PC-3 (cell line): ENCODE results near the gene SESTD1. TPM values are rescaled to one million over a fixed set of nuclear protein-coding genes. Genes with fewer than 3 reads are reported as not detected.
"Not testable (repeated sequence)": the region's sequence is repeated elsewhere in the genome, so short reads cannot be mapped to it uniquely, and the experiment has no call there.

Experiments used
- ATAC-seq: fragments of 200-7000 bp; cut with Tn5 transposase; 2 replicates; pipeline ENCODE4 v1.9.1; 2020; ENCODE audit warnings: mild to moderate bottlenecking, moderate library complexity
- BruUV-seq: library from RNA; stranded (reverse); fragments of 400-500 nt; replicated peaks from 2 replicates; lab custom pipeline; 2021; lab: Mats Ljungman, UMichigan
- CTCF ChIA-PET: fragments of 300-600 bp; sonication (Branson Sonifier 250); formaldehyde crosslinking; loops from one replicate; lab custom pipeline; 2022; ENCODE audit warnings: antibody characterized with exemption; lab: Charles Lee
- POLR2A ChIA-PET: fragments of 300-600 bp; sonication (Branson Sonifier 250); formaldehyde crosslinking; loops from one replicate; lab custom pipeline; 2022; ENCODE audit warnings: antibody characterized with exemption; ENCODE audit not compliant: unreplicated experiment; lab: Charles Lee
- DNase-seq: peaks from one replicate; pipeline ENCODE4 v3.0.0-alpha.2; 2015
- H2AFZ ChIP-seq: fragments of 300-600 bp; sonication (generic); 2 replicates; pipeline ENCODE4 v1.6.0; 2016; ENCODE audit warnings: antibody characterized with exemption, low read length
- H3F3A ChIP-seq: fragments of 300-600 bp; sonication (generic); one replicate; pipeline ENCODE4 v1.6.0; 2017; ENCODE audit warnings: antibody characterized with exemption, low read length, control low read depth, mild to moderate bottlenecking; ENCODE audit not compliant: unreplicated experiment
- H3K27ac ChIP-seq: fragments of 300-600 bp; sonication (generic); 2 replicates; pipeline ENCODE4 v1.5.1; 2016; ENCODE audit warnings: mild to moderate bottlenecking, low read length
- H3K27me3 ChIP-seq: fragments of 300-600 bp; sonication (generic); 2 replicates; pipeline ENCODE4 v1.6.1; 2016; ENCODE audit warnings: low read length, mixed read lengths
- H3K36me3 ChIP-seq: fragments of 300-600 bp; sonication (generic); 2 replicates; pipeline ENCODE4 v1.6.1; 2016; ENCODE audit warnings: low read depth, mixed run types, low read length, mixed read lengths
- H3K4me1 ChIP-seq: fragments of 300-600 bp; sonication (generic); 2 replicates; pipeline ENCODE4 v1.5.1; 2016; ENCODE audit warnings: low read length; ENCODE audit not compliant: insufficient read depth
- H3K4me2 ChIP-seq: fragments of 300-600 bp; sonication (generic); 2 replicates; pipeline ENCODE4 v1.6.0; 2016; ENCODE audit warnings: low read length
- H3K4me3 ChIP-seq: fragments of 300-600 bp; sonication (generic); 2 replicates; pipeline ENCODE4 v1.5.1; 2016; ENCODE audit warnings: mild to moderate bottlenecking, low read length, mixed read lengths
- H3K79me2 ChIP-seq: fragments of 300-600 bp; sonication (generic); 2 replicates; pipeline ENCODE4 v1.6.1; 2017; ENCODE audit warnings: low read length, mixed read lengths
- H3K9ac ChIP-seq: fragments of 300-600 bp; sonication (generic); 2 replicates; pipeline ENCODE4 v1.6.0; 2016; ENCODE audit warnings: mild to moderate bottlenecking, low read length
- H3K9me2 ChIP-seq: fragments of 300-600 bp; sonication (generic); replicated peaks from 2 replicates; pipeline ENCODE4 v1.6.1; 2016; ENCODE audit warnings: mixed run types, low read length, mixed read lengths
- H3K9me3 ChIP-seq: fragments of 300-600 bp; sonication (generic); 2 replicates; pipeline ENCODE4 v1.6.1; 2016; ENCODE audit warnings: low read length, mixed read lengths
- H4K20me1 ChIP-seq: fragments of 300-600 bp; sonication (generic); 2 replicates; pipeline ENCODE4 v1.6.1; 2016; ENCODE audit warnings: low read length, mixed read lengths
- EZH2 ChIP-seq: fragments of 300-600 bp; sonication (generic); IDR thresholded peaks from one replicate; pipeline ENCODE4 v1.6.1; 2017; ENCODE audit warnings: antibody characterized with exemption, mild to moderate bottlenecking, low read length; ENCODE audit not compliant: unreplicated experiment
- EZH2phosphoT487 ChIP-seq: fragments of 300-600 bp; sonication (generic); IDR thresholded peaks from 2 replicates; pipeline ENCODE4 v1.6.1; 2018; ENCODE audit warnings: mild to moderate bottlenecking, antibody characterized with exemption, low read length, borderline replicate concordance
- intact Hi-C: fragments of 100-400 bp; cut with micrococcal nuclease; formaldehyde crosslinking; loops from 2 replicates; pipeline ENCODE4 v1.9.0; 2023
- total RNA-seq: library from RNA; depleted of rRNA; stranded (reverse); fragments of >200 nt; gene quantifications from 2 replicates; pipeline ENCODE4 v1.2.3, GENCODE V29; 2014; rRNA removed
- TF ChIP-seq, protein P1 (sequence below): fragments of 300-600 bp; sonication (generic); conservative IDR thresholded peaks from 2 replicates; pipeline ENCODE4 v1.5.1; 2017; ENCODE audit warnings: antibody characterized with exemption, low read depth, mild to moderate bottlenecking, low read length

SESTD1 gene
- total RNA-seq, 1 experiment from 2014 or later, result 12.2 TPM

DNA sequence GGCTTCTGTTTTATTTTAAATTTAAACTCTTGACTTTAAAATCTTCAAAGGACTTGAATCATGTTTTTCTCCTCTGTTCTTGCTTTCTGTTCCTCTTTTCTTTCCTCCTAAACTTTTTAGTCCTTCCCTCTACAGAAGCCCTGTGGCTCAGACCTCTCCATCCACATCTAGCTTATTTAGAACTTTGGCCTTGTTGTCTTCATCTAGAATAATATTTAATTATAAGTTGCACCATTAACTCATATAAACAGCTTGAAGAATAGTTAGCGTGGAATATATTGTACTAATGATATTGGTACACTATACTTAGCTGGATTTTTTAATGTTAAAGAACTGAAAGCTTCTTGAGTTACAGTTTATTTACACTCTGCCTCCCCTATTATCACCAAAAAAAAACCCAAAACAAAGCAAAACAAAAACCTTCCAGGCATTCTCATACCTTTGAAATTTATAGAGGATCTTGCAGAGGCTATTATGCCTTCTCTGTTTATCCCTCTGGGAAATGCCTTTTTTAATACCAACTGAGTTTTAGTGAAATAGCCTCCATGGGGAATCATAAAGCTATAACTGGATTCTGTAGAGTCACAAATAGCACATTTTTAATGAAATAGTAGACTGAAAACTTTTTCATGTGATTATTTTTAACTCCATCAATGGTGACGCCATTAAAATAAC is 205.5 kb downstream of the SESTD1 start:
- no peak overlapping the region for H2AFZ ChIP-seq
- ChIA-PET POLR2A (no interaction called here), CTCF (no interaction called here)
- TF ChIP-seq, protein P1, sequence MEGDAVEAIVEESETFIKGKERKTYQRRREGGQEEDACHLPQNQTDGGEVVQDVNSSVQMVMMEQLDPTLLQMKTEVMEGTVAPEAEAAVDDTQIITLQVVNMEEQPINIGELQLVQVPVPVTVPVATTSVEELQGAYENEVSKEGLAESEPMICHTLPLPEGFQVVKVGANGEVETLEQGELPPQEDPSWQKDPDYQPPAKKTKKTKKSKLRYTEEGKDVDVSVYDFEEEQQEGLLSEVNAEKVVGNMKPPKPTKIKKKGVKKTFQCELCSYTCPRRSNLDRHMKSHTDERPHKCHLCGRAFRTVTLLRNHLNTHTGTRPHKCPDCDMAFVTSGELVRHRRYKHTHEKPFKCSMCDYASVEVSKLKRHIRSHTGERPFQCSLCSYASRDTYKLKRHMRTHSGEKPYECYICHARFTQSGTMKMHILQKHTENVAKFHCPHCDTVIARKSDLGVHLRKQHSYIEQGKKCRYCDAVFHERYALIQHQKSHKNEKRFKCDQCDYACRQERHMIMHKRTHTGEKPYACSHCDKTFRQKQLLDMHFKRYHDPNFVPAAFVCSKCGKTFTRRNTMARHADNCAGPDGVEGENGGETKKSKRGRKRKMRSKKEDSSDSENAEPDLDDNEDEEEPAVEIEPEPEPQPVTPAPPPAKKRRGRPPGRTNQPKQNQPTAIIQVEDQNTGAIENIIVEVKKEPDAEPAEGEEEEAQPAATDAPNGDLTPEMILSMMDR, result no peak
- TF ChIP-seq EZH2phosphoT487 (no peak), EZH2 (no peak)
- no peaks in the 10 kb centered on the region for H3K9me3 ChIP-seq
- no peaks in the 10 kb centered on the region for H3K9me2 ChIP-seq
- no peaks in the 10 kb centered on the region for H3K36me3 ChIP-seq
- intact Hi-C loops, result no loop called here
- no peak overlapping the region for H3K4me3 ChIP-seq
- no peak overlapping the region for H3K4me2 ChIP-seq
- H3K79me2 ChIP-seq, result no peaks in the 10 kb centered on the region
- H3K27ac ChIP-seq, result no peak overlapping the region
- H3K27me3 ChIP-seq, result no peaks in the 10 kb centered on the region
- ATAC-seq, result no peak
- H4K20me1 ChIP-seq, result no peaks in the 10 kb centered on the region
- H3F3A ChIP-seq, result no peaks in the 10 kb centered on the region
- no TSS peak for BruUV-seq
- H3K9ac ChIP-seq, result no peak overlapping the region
- H3K4me1 ChIP-seq, result no peaks in the 10 kb centered on the region
- no peak for DNase-seq

DNA sequence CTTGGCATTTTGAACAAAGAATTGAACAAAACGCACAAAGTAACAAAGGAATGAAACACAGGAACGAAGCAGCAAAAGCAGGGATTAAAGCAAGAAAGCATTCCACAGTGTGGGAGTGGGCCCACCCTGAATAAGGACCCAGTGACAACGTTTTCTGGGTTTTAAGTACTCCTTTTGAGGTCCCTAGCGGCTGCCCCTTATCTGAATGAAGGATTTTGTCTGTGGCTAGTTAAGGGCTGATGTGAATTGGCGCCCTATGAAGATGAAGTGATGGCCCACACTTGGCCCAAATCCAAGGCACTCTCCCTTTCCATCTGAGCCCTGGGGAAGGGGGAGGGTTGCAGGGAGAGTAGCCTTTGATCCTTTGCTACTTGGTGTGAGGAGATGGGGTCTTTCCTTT is 206.9 kb downstream of the SESTD1 start:
- ChIA-PET CTCF (no interaction called here), POLR2A (no interaction called here)
- Histone ChIP-seq H4K20me1 (no peaks in the 10 kb centered on the region), H3K27ac (no peak overlapping the region), H3F3A (no peaks in the 10 kb centered on the region), H3K9me3 (no peaks in the 10 kb centered on the region), H3K4me3 (no peak overlapping the region), H3K79me2 (no peaks in the 10 kb centered on the region), H3K4me2 (no peak overlapping the region), H3K9me2 (no peaks in the 10 kb centered on the region), H3K9ac (no peak overlapping the region), H3K36me3 (no peaks in the 10 kb centered on the region), H3K4me1 (no peaks in the 10 kb centered on the region), H3K27me3 (no peaks in the 10 kb centered on the region), H2AFZ (no peak overlapping the region)
- BruUV-seq, result no TSS peak
- intact Hi-C loops, result no loop called here
- TF ChIP-seq EZH2 (no peak), EZH2phosphoT487 (no peak)
- TF ChIP-seq, protein P1, result no peak
- ATAC-seq, result no peak
- no peak for DNase-seq

DNA sequence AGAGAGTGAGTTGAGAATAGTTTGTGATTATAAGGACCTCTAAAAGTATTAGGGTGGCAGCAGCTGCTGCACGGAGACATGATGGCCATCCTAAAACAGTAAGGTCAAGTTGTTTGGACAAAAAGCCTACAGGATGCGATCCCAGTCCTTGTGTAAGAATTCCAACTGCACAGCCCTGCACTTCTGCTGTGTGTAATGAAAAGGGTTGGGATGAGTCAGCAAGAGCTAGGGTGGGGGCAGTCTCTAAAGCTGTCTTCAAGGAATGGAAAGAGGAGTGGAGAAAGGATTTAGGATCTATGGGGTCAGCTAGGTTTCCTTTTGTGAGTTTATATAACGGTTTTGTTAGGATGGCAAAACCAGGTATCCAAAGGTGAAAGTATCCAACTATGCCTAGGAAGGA is 211.1 kb downstream of the SESTD1 start:
- intact Hi-C loops, ATAC-seq, H3K9me2 ChIP-seq, POLR2A ChIA-PET, DNase-seq, CTCF ChIA-PET, H3K9ac ChIP-seq, H2AFZ ChIP-seq, H3F3A ChIP-seq, BruUV-seq, H3K4me2 ChIP-seq, H4K20me1 ChIP-seq, H3K4me3 ChIP-seq, H3K9me3 ChIP-seq, H3K27ac ChIP-seq, H3K79me2 ChIP-seq, H3K4me1 ChIP-seq, H3K27me3 ChIP-seq, H3K36me3 ChIP-seq: not testable (repeated sequence)

Other genes starting within 250 kb of the SESTD1 start
- gene CCDC141, start 214.7 kb downstream of the SESTD1 start, total RNA-seq, result 0.40 and 1.1 TPM in 2 replicates